ENCODE measurements around the gene PIEZO2. TPM values are rescaled to one million over a fixed set of nuclear protein-coding genes. Genes with fewer than 3 reads are reported as not detected.

PIEZO2 gene
- total RNA-seq, 1 donor from 2014 or later = 4.2 TPM

DNA sequence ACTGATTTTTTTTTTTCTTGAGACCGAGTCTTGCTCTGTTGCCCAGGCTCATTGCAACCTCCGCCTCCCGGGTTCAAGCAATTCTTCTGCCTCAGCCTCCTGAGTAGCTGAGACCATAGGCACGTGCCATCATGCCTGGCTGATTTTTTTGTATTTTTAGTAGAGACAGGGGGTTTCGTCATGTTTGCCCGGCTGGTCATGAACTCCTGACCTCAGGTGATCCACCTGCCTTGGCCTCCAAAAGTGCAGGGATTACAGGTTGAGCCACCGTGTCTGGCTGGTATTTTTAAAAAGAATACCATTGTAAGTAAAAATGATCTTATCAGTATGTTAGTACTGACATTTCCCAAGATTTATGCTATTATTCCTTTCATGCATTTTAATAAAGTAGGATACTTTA, 105.7 kb downstream of the PIEZO2 start:
- peaks cover 2% of the 10 kb centered on the region for H3K9me3 Mint-ChIP-seq
- Histone ChIP-seq H4K20me1 (ENCODE audit: low read depth) (no peaks in the 10 kb centered on the region), H3K4me1 (no peaks in the 10 kb centered on the region), H3K79me2 (ENCODE audit: low read depth) (no peaks in the 10 kb centered on the region), H3F3A (ENCODE audit: low read depth) (no peaks in the 10 kb centered on the region), H3K9me3 (ENCODE audit: low read depth) (no peaks in the 10 kb centered on the region), H3K27ac (no peak overlapping the region), H3K4me3 (no peak overlapping the region), H3K27me3 (no peaks in the 10 kb centered on the region), H3K4me2 (no peak overlapping the region), H3K9ac (no peak overlapping the region), H3K36me3 (no peaks in the 10 kb centered on the region), H2AFZ (replicated peaks) (no peak overlapping the region)
- TF ChIP-seq EZH2 (IDR thresholded peaks at IDR 0.05) (no peak), CTCF (IDR thresholded peaks at IDR 0.05) (no peak), EZH2phosphoT487 (IDR thresholded peaks at IDR 0.05) (no peak)
- no peaks in the 10 kb centered on the region for H3K36me3 Mint-ChIP-seq
- no peak overlapping the region for H3K27ac Mint-ChIP-seq
- H3K27me3 Mint-ChIP-seq (ENCODE audit: insufficient read depth, low read depth) = no peaks in the 10 kb centered on the region
- peaks cover 5% of the 10 kb centered on the region for H3K4me1 Mint-ChIP-seq
- no peak for DNase-seq (ENCODE audit: low spot score)
- H3K4me3 Mint-ChIP-seq = no peak overlapping the region

DNA sequence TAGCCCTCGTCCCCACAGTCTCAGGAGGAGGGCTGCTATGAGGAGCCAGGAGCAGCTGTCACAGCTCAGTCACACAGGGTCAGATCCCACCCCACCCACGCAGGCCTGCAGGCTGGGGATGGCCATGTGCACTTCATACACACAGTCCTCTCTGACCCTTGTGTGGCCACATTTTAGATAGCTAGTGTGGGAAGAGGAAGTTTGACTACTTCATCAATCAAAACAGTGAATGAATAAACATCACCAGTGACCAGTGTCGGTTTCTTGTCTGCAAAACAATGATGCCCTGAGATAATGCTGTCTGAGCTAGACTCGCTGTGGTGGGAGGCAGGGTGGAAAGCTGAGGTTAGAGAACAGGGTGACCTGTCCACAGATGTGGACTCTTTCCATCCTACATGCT, 107.1 kb downstream of the PIEZO2 start:
- H3K27ac ChIP-seq = no peak overlapping the region
- no peaks in the 10 kb centered on the region for H3K36me3 ChIP-seq
- no peak overlapping the region for H3K4me2 ChIP-seq
- no peak overlapping the region for H2AFZ ChIP-seq (replicated peaks)
- no peak overlapping the region for H3K4me3 ChIP-seq
- H3K9ac ChIP-seq = no peak overlapping the region
- Mint-ChIP-seq H3K27ac (no peak overlapping the region), H3K27me3 (ENCODE audit: insufficient read depth, low read depth) (no peaks in the 10 kb centered on the region), H3K36me3 (no peaks in the 10 kb centered on the region), H3K4me3 (no peak overlapping the region), H3K9me3 (peaks cover 2% of the 10 kb centered on the region), H3K4me1 (peaks cover 5% of the 10 kb centered on the region)
- H4K20me1 ChIP-seq (ENCODE audit: low read depth) = no peaks in the 10 kb centered on the region
- TF ChIP-seq CTCF (IDR thresholded peaks at IDR 0.05) (no peak), EZH2phosphoT487 (IDR thresholded peaks at IDR 0.05) (no peak), EZH2 (IDR thresholded peaks at IDR 0.05) (no peak)
- H3F3A ChIP-seq (ENCODE audit: low read depth) = no peaks in the 10 kb centered on the region
- no peaks in the 10 kb centered on the region for H3K79me2 ChIP-seq (ENCODE audit: low read depth)
- no peaks in the 10 kb centered on the region for H3K9me3 ChIP-seq (ENCODE audit: low read depth)
- H3K4me1 ChIP-seq = no peaks in the 10 kb centered on the region
- no peak for DNase-seq (ENCODE audit: low spot score)
- no peaks in the 10 kb centered on the region for H3K27me3 ChIP-seq

DNA sequence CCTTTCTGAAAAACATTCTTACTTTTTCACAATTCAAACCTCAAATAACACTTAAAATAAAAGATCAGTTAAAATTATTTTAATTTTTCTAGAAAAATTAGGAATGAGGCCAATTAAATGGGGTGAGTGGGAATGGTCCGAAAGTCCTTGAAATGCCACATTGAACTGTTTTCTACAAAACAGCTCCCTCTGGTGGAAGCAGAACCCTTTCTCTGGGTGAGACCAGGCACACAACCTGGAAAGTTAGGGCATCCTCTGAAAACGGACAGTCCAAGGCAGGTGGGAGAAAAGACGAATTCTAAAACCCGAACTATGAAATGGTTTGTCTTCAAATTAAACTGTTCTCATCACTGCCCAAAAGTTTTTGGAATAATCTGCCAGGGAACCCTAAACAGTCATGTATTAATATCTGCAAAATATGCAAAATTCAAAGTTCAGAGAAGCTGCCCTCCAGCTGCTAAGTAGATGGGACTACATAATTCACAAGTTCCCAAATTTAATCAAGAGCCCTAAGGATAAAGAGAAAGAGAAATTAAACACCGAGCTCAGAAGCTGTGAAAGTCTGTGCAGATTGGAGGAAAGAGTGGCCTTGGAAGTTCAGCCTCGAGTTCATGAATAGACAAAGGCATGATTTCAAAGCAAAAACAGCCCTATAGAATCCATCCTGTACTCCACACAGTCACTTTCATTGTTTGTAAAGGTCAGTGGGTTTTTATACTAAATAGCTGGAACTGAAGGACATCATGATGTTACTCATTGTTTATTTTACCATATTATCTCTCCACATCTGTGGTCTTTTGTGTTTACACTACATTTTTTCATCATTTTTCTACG, 108.3 kb downstream of the PIEZO2 start:
- TF ChIP-seq CTCF (IDR thresholded peaks at IDR 0.05) (peak; percentile 81), EZH2phosphoT487 (IDR thresholded peaks at IDR 0.05) (no peak)
- H3K27ac Mint-ChIP-seq = no peak overlapping the region
- DNase-seq (ENCODE audit: low spot score) = peak; percentile 79
- H3K27me3 Mint-ChIP-seq (ENCODE audit: insufficient read depth, low read depth) = no peaks in the 10 kb centered on the region
- H3K4me1 ChIP-seq = no peaks in the 10 kb centered on the region
- no peak overlapping the region for H3K9ac ChIP-seq
- no peaks in the 10 kb centered on the region for H3K79me2 ChIP-seq (ENCODE audit: low read depth)
- peaks cover 4% of the 10 kb centered on the region for H3K4me1 Mint-ChIP-seq
- no peak overlapping the region for H3K4me3 ChIP-seq
- no peak overlapping the region for H3K27ac ChIP-seq
- no peaks in the 10 kb centered on the region for H3K9me3 ChIP-seq (ENCODE audit: low read depth)
- H3K9me3 Mint-ChIP-seq = peaks cover 2% of the 10 kb centered on the region
- no peaks in the 10 kb centered on the region for H3K27me3 ChIP-seq
- no peak overlapping the region for H3K4me2 ChIP-seq
- H4K20me1 ChIP-seq (ENCODE audit: low read depth) = no peaks in the 10 kb centered on the region
- no peaks in the 10 kb centered on the region for H3K36me3 Mint-ChIP-seq
- H3K4me3 Mint-ChIP-seq = no peak overlapping the region
- no peaks in the 10 kb centered on the region for H3F3A ChIP-seq (ENCODE audit: low read depth)
- no peaks in the 10 kb centered on the region for H3K36me3 ChIP-seq
- H2AFZ ChIP-seq (replicated peaks) = no peak overlapping the region
